Hypothalamus (tissue), 51 donors: ENCODE measurements around the gene EPAS1.
A peak's percentile ranks its signal among the peaks of the same experiment; 100 is the strongest.

Experiments used
- DNase-seq, 51 donors: peaks; one replicate each; lab custom pipeline; 2025; lab: John Stamatoyannopoulos, UW

Gene EPAS1

GRCh38 chr2:46273225-46273863, 23.9 kb upstream of the EPAS1 start:
- no peak for DNase-seq

- no peak for DNase-seq
Measured at GRCh38 chr2:46273919-46274318, 23.3 kb upstream of the EPAS1 start.

GRCh38 chr2:46274586-46274985, 22.6 kb upstream of the EPAS1 start:
- no peak for DNase-seq

- DNase-seq = peak in 9 of 51 donors; percentile 2 to 24 (median 10)
Measured at GRCh38 chr2:46275995-46276394, 21.2 kb upstream of the EPAS1 start.

- no peak for DNase-seq
Measured at GRCh38 chr2:46276642-46277041, 20.6 kb upstream of the EPAS1 start.

- DNase-seq = no peak
Measured at GRCh38 chr2:46277431-46278190, 19.6 kb upstream of the EPAS1 start.

- no peak for DNase-seq
Measured at GRCh38 chr2:46278952-46279351, 18.3 kb upstream of the EPAS1 start.

GRCh38 chr2:46281939-46282338, 15.3 kb upstream of the EPAS1 start:
- DNase-seq = no peak

- DNase-seq = no peak
Measured at GRCh38 chr2:46283693-46284092, 13.5 kb upstream of the EPAS1 start.

GRCh38 chr2:46284260-46284659, 12.9 kb upstream of the EPAS1 start:
- DNase-seq = no peak

GRCh38 chr2:46284796-46285195, 12.4 kb upstream of the EPAS1 start:
- no peak for DNase-seq

GRCh38 chr2:46286715-46287114, 10.5 kb upstream of the EPAS1 start:
- DNase-seq = no peak

- no peak for DNase-seq
Measured at GRCh38 chr2:46290078-46290477, 7.1 kb upstream of the EPAS1 start.

GRCh38 chr2:46293466-46293865, 3.7 kb upstream of the EPAS1 start:
- no peak for DNase-seq

- DNase-seq = peak in 13 of 51 donors; percentile 1 to 28 (median 7)
Measured at GRCh38 chr2:46294176-46294836, 2.9 kb upstream of the EPAS1 start.

- DNase-seq = peak in 20 of 51 donors; percentile 7 to 60 (median 23)
Measured at GRCh38 chr2:46296216-46296839, 879 bp upstream of the EPAS1 start.

- peak in 13 of 51 donors; percentile 6 to 58 (median 26) for DNase-seq
Measured at GRCh38 chr2:46297546-46298271, 502 bp downstream of the EPAS1 start.

- DNase-seq = peak in 2 of 51 donors; percentile 8 to 33
Measured at GRCh38 chr2:46298272-46298521, 990 bp downstream of the EPAS1 start.

- peak in 22 of 51 donors; percentile 9 to 55 (median 29) for DNase-seq
Measured at GRCh38 chr2:46298522-46299353, 1.5 kb downstream of the EPAS1 start.
